ENCODE measurements around the gene TUNAR.

DNA sequence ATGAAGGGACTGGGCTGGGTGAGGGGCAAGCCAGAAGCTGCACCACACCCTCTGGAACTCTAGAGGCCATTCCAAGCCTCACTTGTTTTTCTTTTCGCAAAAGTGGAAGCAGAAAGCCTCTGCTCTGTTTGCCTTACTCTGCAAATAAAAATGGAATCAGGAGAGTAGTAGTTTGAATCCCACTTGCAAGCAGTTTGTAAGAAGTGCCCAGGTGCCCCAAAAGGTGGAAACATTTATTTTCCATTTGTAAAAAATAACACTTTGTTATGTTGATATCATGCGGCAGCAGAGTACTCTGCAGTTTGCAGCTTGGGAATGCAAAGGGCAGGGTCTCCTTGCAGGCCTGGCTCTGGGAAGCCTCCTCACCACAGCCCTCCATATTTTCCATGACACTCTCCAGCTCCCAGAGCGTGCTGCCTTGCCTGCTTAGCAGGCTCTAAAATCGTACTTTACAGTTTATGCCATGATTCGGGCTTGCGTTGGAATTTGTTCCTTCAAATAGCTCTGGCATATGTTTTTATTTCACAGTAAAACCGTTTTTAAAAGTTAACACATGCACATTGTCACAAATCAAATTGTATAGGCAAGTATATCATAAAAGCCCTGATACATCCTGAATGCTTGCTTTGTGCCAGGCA lies 20.0 kb downstream of the TUNAR start:
- TF ChIP-seq, protein P1, sequence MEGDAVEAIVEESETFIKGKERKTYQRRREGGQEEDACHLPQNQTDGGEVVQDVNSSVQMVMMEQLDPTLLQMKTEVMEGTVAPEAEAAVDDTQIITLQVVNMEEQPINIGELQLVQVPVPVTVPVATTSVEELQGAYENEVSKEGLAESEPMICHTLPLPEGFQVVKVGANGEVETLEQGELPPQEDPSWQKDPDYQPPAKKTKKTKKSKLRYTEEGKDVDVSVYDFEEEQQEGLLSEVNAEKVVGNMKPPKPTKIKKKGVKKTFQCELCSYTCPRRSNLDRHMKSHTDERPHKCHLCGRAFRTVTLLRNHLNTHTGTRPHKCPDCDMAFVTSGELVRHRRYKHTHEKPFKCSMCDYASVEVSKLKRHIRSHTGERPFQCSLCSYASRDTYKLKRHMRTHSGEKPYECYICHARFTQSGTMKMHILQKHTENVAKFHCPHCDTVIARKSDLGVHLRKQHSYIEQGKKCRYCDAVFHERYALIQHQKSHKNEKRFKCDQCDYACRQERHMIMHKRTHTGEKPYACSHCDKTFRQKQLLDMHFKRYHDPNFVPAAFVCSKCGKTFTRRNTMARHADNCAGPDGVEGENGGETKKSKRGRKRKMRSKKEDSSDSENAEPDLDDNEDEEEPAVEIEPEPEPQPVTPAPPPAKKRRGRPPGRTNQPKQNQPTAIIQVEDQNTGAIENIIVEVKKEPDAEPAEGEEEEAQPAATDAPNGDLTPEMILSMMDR (conservative IDR thresholded peaks at IDR 0.05; ENCODE audit: low read length) = no peak
- no peak for TF ChIP-seq EZH2phosphoT487 (IDR thresholded peaks at IDR 0.05; ENCODE audit: borderline replicate concordance, low read depth, low read length)

Measured in OCI-LY7 (cell line).